Stimulated activated CD4-positive, alpha-beta T cell treated with anti-CD3 and anti-CD28 coated beads, TNF-alpha, amount 100 ng/mL, for 1 hour (primary cell): ENCODE data around the gene RIC3.

ENCODE experiments used
- DNase-seq, 3 donors: peaks; one replicate each; pipeline ENCODE4 v3.0.0-alpha.2; 2020; ENCODE audit warnings: low read depth in 3 of 3, low spot score in 1 of 3

The RIC3 gene

GRCh38 chr11:8103909-8104308 lies 64.9 kb downstream of the RIC3 start:
- DNase-seq, result no peak

GRCh38 chr11:8102965-8103364 lies 65.9 kb downstream of the RIC3 start:
- DNase-seq, result no peak

GRCh38 chr11:8102296-8102915 lies 66.4 kb downstream of the RIC3 start:
- no peak for DNase-seq

- DNase-seq, result no peak
Observed at GRCh38 chr11:8101421-8101820, 67.4 kb downstream of the RIC3 start.

GRCh38 chr11:8100605-8101004 lies 68.2 kb downstream of the RIC3 start:
- DNase-seq, result no peak

GRCh38 chr11:8100158-8100557 lies 68.7 kb downstream of the RIC3 start:
- DNase-seq, result no peak

GRCh38 chr11:8099291-8099899 lies 69.4 kb downstream of the RIC3 start:
- peak; percentile 19 to 63 (median 37) for DNase-seq

- DNase-seq, result no peak
Observed at GRCh38 chr11:8098879-8099278, 69.9 kb downstream of the RIC3 start.

- DNase-seq, result no peak
Observed at GRCh38 chr11:8098361-8098760, 70.5 kb downstream of the RIC3 start.

- DNase-seq, result no peak
Observed at GRCh38 chr11:8097926-8098325, 70.9 kb downstream of the RIC3 start.

GRCh38 chr11:8097468-8097867 lies 71.4 kb downstream of the RIC3 start:
- no peak for DNase-seq

GRCh38 chr11:8097062-8097461 lies 71.8 kb downstream of the RIC3 start:
- no peak for DNase-seq

GRCh38 chr11:8096575-8096974 lies 72.2 kb downstream of the RIC3 start:
- no peak for DNase-seq

GRCh38 chr11:8095806-8096522 lies 72.9 kb downstream of the RIC3 start:
- no peak for DNase-seq

- no peak for DNase-seq
Observed at GRCh38 chr11:8095371-8095770, 73.5 kb downstream of the RIC3 start.

- no peak for DNase-seq
Observed at GRCh38 chr11:8094656-8095055, 74.2 kb downstream of the RIC3 start.

GRCh38 chr11:8093931-8094575 lies 74.8 kb downstream of the RIC3 start:
- DNase-seq, result no peak

GRCh38 chr11:8092587-8093424 lies 76.0 kb downstream of the RIC3 start:
- DNase-seq, result no peak

- DNase-seq, result no peak
Observed at GRCh38 chr11:8091721-8092120, 77.1 kb downstream of the RIC3 start.

- DNase-seq, result no peak
Observed at GRCh38 chr11:8090756-8091155, 78.1 kb downstream of the RIC3 start.
